Gastrocnemius medialis (tissue), 4 donors: Measurements from ENCODE around the gene ZIC2. TPM values are rescaled to one million over a fixed set of nuclear protein-coding genes. Genes with fewer than 3 reads are reported as not detected.

Experiments used
- ATAC-seq, 2 donors: fragments of 150-250 bp; one replicate each; pipeline ENCODE4 v1.9.1; 2016
- DNase-seq, 2 donors: peaks; one replicate each; pipeline ENCODE4 v3.0.0-alpha.2; 2019
- H3K27ac ChIP-seq, 4 donors: fragments of 200-600 bp; sonication (generic); 1 replicate in 1 of 4; 2 replicates in 3 of 4; pipeline ENCODE4 v1.5.1; 2016 to 2018; ENCODE audit warnings: mild to moderate bottlenecking in 2 of 4, moderate library complexity in 1 of 4
- H3K27me3 ChIP-seq, 3 donors: fragments of 200-600 bp; sonication (generic) in 2 of 3; 1 replicate in 1 of 3; 2 replicates in 2 of 3; pipeline versions ENCODE4 v1.5.1 to v1.6.0; 2016 to 2019; ENCODE audit warnings: mild to moderate bottlenecking in 1 of 3, moderate library complexity in 1 of 3
- H3K36me3 ChIP-seq, 2 donors: fragments of 200-600 bp; sonication (generic) in 1 of 2; one replicate each; pipeline ENCODE4 v1.5.1; 2017 to 2018
- H3K4me1 ChIP-seq, 2 donors: fragments of 200-600 bp; sonication (generic) in 1 of 2; one replicate each; pipeline ENCODE4 v1.5.1; 2016 to 2017; ENCODE audit warnings: mild to moderate bottlenecking in 2 of 2
- H3K4me3 ChIP-seq, 4 donors: fragments of 200-600 bp; sonication (generic) in 3 of 4; 1 replicate in 1 of 4; 2 replicates in 3 of 4; pipeline ENCODE4 v1.5.1; 2016 to 2019; ENCODE audit warnings: mild to moderate bottlenecking in 2 of 4
- H3K9me3 ChIP-seq, 3 donors: fragments of 200-600 bp; sonication (generic) in 2 of 3; 1 replicate in 1 of 3; 2 replicates in 2 of 3; pipeline ENCODE4 v1.5.1; 2016 to 2019
- POLR2A ChIP-seq, 2 donors: fragments of 450-650 bp; IDR thresholded peaks; one replicate each; pipeline ENCODE4 v1.6.1; 2017; ENCODE audit warnings: antibody characterized with exemption in 2 of 2, mild to moderate bottlenecking in 2 of 2, moderate library complexity in 2 of 2
- in situ Hi-C, 4 donors: fragments of 200-750 bp; cut with MboI; loops; one replicate each; pipeline versions ENCODE4 v1.15.0 to v1.8.0; 2017; ENCODE audit warnings: low sequenced_read_pairs in 4 of 4
- intact Hi-C: fragments of 100-400 bp; cut with DNase I; formaldehyde crosslinking; loops from one replicate; pipeline ENCODE4 v1.15.1; 2023; ENCODE audit warnings: low total_unique reads
- total RNA-seq, 4 donors: library from RNA; depleted of rRNA; stranded (reverse); fragments of >200 nt; gene quantifications; one replicate each; pipeline versions ENCODE4 v1.1.0 to v1.2.3, GENCODE V29; 2016
- TF ChIP-seq, protein P1 (sequence below), 5 experiments: fragments of 450-650 bp in 3 of 5; fragments of 200-600 bp in 2 of 5; sonication (generic) in 2 of 5; IDR thresholded peaks in 4 of 5; conservative IDR thresholded peaks in 1 of 5; 1 replicate in 4 of 5; 2 replicates in 1 of 5; pipeline ENCODE4 v1.5.1; 2016 to 2019; ENCODE audit warnings: antibody characterized with exemption in 5 of 5, mild to moderate bottlenecking in 3 of 5, moderate library complexity in 3 of 5

Gene ZIC2
- total RNA-seq, 4 donors from 2014 or later, result not detected

DNA sequence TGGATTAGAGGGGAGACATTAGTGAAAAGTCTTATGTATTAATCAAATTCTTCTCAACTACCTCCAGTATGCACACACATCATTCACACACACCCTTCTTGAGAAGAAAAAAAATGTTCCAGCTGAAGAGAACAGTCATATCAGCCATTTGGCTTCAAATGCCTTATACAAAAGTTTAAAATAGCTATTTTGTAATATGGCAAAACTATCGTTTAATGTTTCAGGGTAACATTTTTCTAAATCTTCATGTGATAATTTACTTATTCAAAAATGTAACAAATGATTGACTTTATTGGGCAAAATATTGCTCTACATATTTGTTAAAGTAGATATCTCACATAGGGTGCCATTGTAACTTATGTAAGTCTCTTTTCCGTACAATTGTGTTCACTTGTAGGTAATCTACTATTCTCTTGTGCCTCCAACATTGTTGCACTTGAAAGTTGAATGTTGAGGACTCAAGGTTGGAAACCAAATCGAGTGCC lies 13.6 kb downstream of the ZIC2 start:
- H3K36me3 ChIP-seq, result no peaks in the 10 kb centered on the region
- H3K9me3 ChIP-seq, result no peaks in the 10 kb centered on the region
- no peak for DNase-seq
- peaks cover 79 to 92% (median 92%) of the 10 kb centered on the region in 3 donors for H3K27me3 ChIP-seq
- ATAC-seq, result no peak
- TF ChIP-seq, protein P1, sequence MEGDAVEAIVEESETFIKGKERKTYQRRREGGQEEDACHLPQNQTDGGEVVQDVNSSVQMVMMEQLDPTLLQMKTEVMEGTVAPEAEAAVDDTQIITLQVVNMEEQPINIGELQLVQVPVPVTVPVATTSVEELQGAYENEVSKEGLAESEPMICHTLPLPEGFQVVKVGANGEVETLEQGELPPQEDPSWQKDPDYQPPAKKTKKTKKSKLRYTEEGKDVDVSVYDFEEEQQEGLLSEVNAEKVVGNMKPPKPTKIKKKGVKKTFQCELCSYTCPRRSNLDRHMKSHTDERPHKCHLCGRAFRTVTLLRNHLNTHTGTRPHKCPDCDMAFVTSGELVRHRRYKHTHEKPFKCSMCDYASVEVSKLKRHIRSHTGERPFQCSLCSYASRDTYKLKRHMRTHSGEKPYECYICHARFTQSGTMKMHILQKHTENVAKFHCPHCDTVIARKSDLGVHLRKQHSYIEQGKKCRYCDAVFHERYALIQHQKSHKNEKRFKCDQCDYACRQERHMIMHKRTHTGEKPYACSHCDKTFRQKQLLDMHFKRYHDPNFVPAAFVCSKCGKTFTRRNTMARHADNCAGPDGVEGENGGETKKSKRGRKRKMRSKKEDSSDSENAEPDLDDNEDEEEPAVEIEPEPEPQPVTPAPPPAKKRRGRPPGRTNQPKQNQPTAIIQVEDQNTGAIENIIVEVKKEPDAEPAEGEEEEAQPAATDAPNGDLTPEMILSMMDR (IDR thresholded peaks at IDR 0.05 in 4 of 5, conservative IDR thresholded peaks at IDR 0.05 in 1 of 5), result no peak
- TF ChIP-seq POLR2A (IDR thresholded peaks at IDR 0.05), result no peak
- no peaks in the 10 kb centered on the region for H3K4me1 ChIP-seq
- in situ Hi-C loops, result no loop called here
- intact Hi-C loops, result loop anchor here (5.0 kb wide), 1 partner anchor 38 kb away; no protein-coding TSS in a partner anchor
- peak overlapping the region in 1 of 4 donors; percentile 19 for H3K4me3 ChIP-seq
- H3K27ac ChIP-seq, result no peak overlapping the region

DNA sequence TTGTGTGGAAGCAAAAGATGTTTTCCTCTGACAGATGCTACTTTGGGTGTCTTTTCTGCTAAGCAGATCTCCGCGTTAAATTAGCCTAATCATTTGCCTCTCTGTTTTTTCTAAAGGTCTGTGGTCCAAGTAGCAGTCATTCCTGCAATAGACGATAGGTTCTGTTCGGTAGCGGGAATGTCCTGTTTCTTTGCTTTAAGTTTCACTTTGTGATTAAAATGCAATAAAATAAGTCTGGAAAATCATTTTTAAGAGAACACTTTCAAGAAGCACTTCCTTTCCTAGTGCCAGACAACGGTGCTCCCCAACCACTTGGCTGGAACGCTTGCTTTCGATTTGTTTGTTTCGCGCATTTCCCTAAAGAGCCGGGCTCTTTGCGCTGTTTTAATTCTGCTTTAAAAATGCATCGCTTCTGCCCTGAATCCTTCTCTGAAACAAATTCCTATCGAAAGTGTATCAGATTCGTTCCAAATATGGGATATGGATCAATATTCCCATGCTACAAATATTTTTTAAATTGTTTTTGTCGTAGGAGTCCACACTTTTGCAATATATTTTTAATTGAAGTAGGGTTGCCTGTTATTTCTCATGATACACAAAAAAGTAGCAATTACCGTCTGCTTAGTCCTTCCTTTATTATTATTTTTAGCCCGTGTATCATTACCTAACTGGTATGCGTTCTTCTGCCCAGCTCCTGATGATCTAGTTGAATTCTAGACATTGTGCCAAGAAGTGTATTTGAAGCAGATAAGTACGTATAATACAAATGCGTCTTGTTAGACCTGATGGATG lies 14.2 kb downstream of the ZIC2 start:
- Histone ChIP-seq H3K36me3 (no peaks in the 10 kb centered on the region), H3K4me1 (no peaks in the 10 kb centered on the region), H3K9me3 (no peaks in the 10 kb centered on the region), H3K27me3 (peaks cover 72 to 92% (median 85%) of the 10 kb centered on the region in 3 donors), H3K4me3 (peak overlapping the region in 1 of 4 donors; percentile 19), H3K27ac (no peak overlapping the region)
- intact Hi-C loops (loop anchor here (5.0 kb wide), 1 partner anchor 38 kb away; no protein-coding TSS in a partner anchor), in situ Hi-C loops (no loop called here)
- ATAC-seq, result no peak
- DNase-seq, result no peak
- TF ChIP-seq POLR2A (IDR thresholded peaks at IDR 0.05), result no peak
- TF ChIP-seq, protein P1 (IDR thresholded peaks at IDR 0.05 in 4 of 5, conservative IDR thresholded peaks at IDR 0.05 in 1 of 5), result no peak

DNA sequence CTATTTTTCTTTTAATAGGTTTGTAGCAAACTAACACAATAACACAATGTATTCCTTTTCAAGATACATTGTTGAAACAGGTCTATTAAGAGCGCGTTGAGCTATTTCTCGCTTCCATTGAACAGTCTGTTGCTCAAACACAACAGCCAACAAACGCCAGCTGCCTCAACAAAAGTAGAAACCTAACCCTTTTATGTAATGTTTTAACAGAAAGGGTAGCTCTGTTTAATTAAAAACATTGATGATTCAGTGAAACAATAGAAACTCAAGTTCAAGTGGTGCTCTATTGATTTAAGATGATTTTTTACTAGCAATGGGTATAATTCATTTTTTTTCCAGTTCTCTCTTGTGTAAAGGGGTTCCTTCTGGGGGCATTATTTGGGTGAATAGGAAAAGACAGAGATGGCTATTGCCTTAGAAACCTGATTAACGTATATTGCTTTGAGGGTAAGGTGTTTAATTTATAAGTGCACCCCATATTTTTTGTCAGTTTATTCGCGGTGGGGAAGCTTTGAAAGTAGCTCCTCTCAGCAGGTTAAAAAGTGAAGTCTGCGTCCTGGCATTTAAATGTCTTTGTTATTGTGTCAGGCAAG lies 14.9 kb downstream of the ZIC2 start:
- Histone ChIP-seq H3K27me3 (peaks cover 69 to 91% (median 79%) of the 10 kb centered on the region in 3 donors), H3K36me3 (no peaks in the 10 kb centered on the region), H3K4me1 (no peaks in the 10 kb centered on the region), H3K4me3 (no peak overlapping the region), H3K27ac (no peak overlapping the region), H3K9me3 (no peaks in the 10 kb centered on the region)
- DNase-seq, result no peak
- ATAC-seq, result no peak
- in situ Hi-C loops, result no loop called here
- TF ChIP-seq, protein P1 (IDR thresholded peaks at IDR 0.05 in 4 of 5, conservative IDR thresholded peaks at IDR 0.05 in 1 of 5), result no peak
- no peak for TF ChIP-seq POLR2A (IDR thresholded peaks at IDR 0.05)
- intact Hi-C loops, result loop anchor here (5.0 kb wide), 1 partner anchor 39 kb away; no protein-coding TSS in a partner anchor

DNA sequence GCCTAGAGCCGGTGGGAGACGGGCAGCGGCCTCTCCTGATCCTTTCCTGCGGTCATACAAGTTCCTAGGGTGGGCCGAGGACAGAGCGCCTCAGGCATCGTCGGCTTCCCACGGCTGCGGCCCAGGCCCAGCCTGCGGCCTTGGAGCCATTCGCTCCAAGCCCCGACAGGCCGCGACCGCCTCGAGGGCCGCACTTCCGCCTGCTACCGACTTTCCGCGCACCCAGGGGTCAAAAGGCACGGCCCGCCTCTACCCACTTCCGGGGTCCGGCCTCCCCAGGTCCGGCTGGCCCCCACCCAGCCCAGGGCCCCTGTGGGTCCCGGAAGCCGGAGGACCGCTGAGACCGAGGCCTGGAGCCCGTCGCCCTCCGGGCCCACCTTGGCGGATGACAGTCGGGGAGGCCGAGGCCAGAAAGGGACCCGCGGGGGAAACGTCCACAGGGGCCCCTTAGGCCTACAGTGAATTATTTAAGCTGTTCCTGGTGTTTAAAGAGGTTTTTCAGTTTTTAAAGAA lies 16.2 kb downstream of the ZIC2 start:
- peaks cover 59 to 82% (median 66%) of the 10 kb centered on the region in 3 donors for H3K27me3 ChIP-seq
- TF ChIP-seq, protein P1 (IDR thresholded peaks at IDR 0.05 in 4 of 5, conservative IDR thresholded peaks at IDR 0.05 in 1 of 5), result no peak
- no peak for TF ChIP-seq POLR2A (IDR thresholded peaks at IDR 0.05)
- no peaks in the 10 kb centered on the region for H3K9me3 ChIP-seq
- no peak overlapping the region for H3K27ac ChIP-seq
- H3K4me3 ChIP-seq, result no peak overlapping the region
- H3K36me3 ChIP-seq, result no peaks in the 10 kb centered on the region
- in situ Hi-C loops, result no loop called here
- DNase-seq (no peak), ATAC-seq (no peak)
- no peaks in the 10 kb centered on the region for H3K4me1 ChIP-seq
- intact Hi-C loops, result loop anchor here (5.0 kb wide), 1 partner anchor 40 kb away; no protein-coding TSS in a partner anchor
